Measurements from ENCODE around the gene UBAC2.

GRCh38 chr13:99257291-99257690 is 56.6 kb downstream of the UBAC2 start:
- no peak for TF ChIP-seq EZH2 (IDR thresholded peaks at IDR 0.05)
- no peak for TF ChIP-seq CTCF (IDR thresholded peaks at IDR 0.05)

Measured in neural progenitor cell (in vitro differentiated cells).